HPDE6-E6E7 (cell line): Measurements from ENCODE around the gene RASSF1.
"Not testable (repeated sequence)": the region's sequence is repeated elsewhere in the genome, so short reads cannot be mapped to it uniquely, and the experiment has no call there.

Experiments
- DNase-seq: peaks from one replicate; pipeline ENCODE4 v3.0.0; 2011; ENCODE audit warnings: missing footprints; ENCODE audit errors: extremely low spot score

The RASSF1 gene

DNA sequence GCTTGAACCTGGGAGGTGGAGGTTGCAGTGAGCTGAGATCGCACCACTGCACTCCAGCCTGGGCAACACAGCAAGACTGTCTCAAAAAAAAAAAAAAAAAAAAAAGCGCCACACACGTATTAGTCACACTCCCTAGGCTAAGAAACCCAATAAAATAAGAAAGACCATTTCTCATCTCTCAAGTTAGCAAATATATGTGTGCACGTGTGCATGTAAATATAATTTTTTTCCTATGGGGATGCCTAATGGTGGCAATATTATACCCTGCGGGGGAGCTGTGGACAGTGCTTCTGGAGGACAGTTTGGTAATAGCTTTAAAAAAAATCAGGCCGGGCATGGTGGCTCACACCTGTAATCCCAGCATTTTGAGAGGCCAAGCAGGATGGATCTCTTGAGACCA lies 56.5 kb downstream of the RASSF1 start:
- not testable (repeated sequence) for DNase-seq
